ENCODE data around the gene CNTN1.

DNA sequence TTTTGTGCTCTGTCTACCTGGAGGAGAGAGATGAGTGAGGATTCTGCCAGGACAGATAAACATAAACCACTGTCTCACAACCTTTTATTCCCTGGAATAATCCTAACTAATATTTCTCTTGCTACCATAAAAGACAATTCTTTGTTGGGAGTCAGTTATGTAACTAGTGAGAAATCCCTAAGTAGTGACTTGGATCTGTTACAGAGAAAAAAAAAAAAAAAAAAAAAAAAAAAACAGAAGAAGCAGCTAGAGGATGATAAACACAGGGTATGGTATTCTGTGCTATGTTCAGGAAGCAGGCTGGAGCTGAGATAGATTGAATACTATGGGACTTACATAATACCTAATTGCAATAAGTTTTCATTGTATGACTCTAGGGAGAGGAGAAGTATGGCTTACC, 178.7 kb downstream of the CNTN1 start:
- no peak for TF ChIP-seq POLR2A (IDR thresholded peaks at IDR 0.05; ENCODE audit: low read depth, low read length)
- TF ChIP-seq POLR2AphosphoS5 (IDR thresholded peaks at IDR 0.05; ENCODE audit: low read depth, low read length) = no peak
- no peak for TF ChIP-seq TAF1 (IDR thresholded peaks at IDR 0.05; ENCODE audit: borderline replicate concordance, low read depth, low read length)
